ENCODE measurements around the gene DRC3.

DNA sequence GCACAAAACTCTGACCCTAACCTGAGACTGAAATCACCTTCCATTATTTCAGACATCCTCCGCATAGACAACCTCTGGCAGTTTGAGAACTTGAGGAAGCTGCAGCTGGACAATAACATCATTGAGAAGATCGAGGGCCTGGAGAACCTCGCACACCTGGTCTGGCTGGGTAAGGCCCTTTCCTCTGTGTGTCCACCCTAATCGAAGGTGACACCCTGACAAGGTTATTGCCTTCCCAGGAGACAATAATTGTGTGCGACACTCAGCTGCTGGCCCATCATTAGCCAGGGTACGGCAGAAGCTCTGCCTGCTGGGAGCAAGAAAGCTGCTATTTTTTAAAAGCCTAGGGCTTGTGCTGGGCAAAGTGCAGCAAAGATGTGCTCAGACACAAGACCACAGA lies 11.1 kb downstream of the DRC3 start:
- TF ChIP-seq FOXM1 (IDR thresholded peaks at IDR 0.05; ENCODE audit: borderline replicate concordance) = no peak
- TF ChIP-seq, protein P1, sequence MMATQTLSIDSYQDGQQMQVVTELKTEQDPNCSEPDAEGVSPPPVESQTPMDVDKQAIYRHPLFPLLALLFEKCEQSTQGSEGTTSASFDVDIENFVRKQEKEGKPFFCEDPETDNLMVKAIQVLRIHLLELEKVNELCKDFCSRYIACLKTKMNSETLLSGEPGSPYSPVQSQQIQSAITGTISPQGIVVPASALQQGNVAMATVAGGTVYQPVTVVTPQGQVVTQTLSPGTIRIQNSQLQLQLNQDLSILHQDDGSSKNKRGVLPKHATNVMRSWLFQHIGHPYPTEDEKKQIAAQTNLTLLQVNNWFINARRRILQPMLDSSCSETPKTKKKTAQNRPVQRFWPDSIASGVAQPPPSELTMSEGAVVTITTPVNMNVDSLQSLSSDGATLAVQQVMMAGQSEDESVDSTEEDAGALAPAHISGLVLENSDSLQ (IDR thresholded peaks at IDR 0.05) = no peak

All from HEK293T (cell line).